ENCODE measurements around the gene KNDC1.
"Not testable (repeated sequence)": the region's sequence is repeated elsewhere in the genome, so short reads cannot be mapped to it uniquely, and the experiment has no call there.

GRCh38 chr10:133137486-133138145, 22.4 kb upstream of the KNDC1 start:
- TF ChIP-seq CTCF (conservative IDR thresholded peaks at IDR 0.05; ENCODE audit: low read depth in 2 of 2); REST (IDR thresholded peaks at IDR 0.05; ENCODE audit: unreplicated experiment); EZH2 (IDR thresholded peaks at IDR 0.05; ENCODE audit: low read depth, unreplicated experiment); CREB1 (CRISPR knock-in tag; IDR thresholded peaks at IDR 0.05; ENCODE audit: low read depth); EZH2phosphoT487 (IDR thresholded peaks at IDR 0.05; ENCODE audit: unreplicated experiment); ZNF331 (CRISPR knock-in tag; IDR thresholded peaks at IDR 0.05; ENCODE audit: low read depth); POLR2AphosphoS5 (IDR thresholded peaks at IDR 0.05; ENCODE audit: low read depth); ZNF114 (CRISPR knock-in tag; IDR thresholded peaks at IDR 0.05); ZNF462 (CRISPR knock-in tag; IDR thresholded peaks at IDR 0.05); ETS1 (IDR thresholded peaks at IDR 0.05); NANOG (IDR thresholded peaks at IDR 0.05; ENCODE audit: borderline replicate concordance); JUNB (IDR thresholded peaks at IDR 0.05; ENCODE audit: unreplicated experiment); STAT1 (IDR thresholded peaks at IDR 0.05; ENCODE audit: unreplicated experiment): not testable (repeated sequence)

Measured in GM23338 (cell line).